ENCODE measurements around the gene MYO7A. TPM values are rescaled to one million over a fixed set of nuclear protein-coding genes. Genes with fewer than 3 reads are reported as not detected.

The MYO7A gene
- total RNA-seq, 4 donors from 2014 or later: 0.15 to 4.0 (median 1.2) TPM

DNA sequence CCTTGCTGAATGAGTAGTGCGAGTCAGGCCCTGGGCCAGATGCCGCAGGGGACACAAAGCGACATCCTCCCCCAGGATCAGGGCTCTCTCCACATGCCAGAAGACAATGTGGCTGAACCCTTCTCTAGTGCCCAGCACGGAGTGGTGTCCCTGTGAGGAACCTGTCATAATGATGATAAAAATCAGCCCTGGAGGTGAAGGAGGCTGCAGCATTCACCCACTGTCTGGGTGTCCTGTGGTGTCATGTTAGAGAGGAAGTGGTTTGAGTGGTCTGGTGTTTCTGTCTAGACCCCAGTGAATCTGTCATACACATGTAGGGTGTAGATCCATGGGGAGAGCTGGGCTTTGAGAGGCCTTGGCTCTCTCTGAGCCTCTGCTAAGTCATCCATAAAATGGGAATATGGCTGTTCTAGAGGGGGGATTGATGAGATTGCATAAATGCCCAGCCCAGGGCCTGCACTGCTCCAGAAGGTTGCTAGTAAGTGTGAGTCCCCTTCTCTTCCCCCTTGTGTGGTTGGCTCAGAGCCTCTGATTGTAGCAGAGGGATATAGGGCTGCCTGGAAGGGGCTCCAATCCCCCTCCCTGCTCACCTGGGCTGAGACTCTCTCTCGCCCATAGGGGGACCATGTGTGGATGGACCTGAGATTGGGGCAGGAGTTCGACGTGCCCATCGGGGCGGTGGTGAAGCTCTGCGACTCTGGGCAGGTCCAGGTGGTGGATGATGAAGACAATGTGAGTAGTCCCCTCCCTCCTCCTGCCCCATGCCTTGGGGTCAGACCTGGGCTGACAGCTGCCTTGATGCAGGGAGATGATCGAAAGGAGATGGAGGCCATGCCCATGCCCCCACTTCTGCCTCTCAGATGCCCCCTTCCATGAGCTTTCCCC lies 14.3 kb downstream of the MYO7A start:
- intact Hi-C loops (cut with DNase I): no loop called here
- H3K4me3 ChIP-seq: no peak overlapping the region
- H3K36me3 ChIP-seq: no peaks in the 10 kb centered on the region
- H3K27me3 ChIP-seq: peaks cover 0 to 33% (median 5%) of the 10 kb centered on the region in 4 donors
- H3K4me1 ChIP-seq: peaks cover under 1 to 36% (median 3%) of the 10 kb centered on the region in 3 donors
- H3K9me3 ChIP-seq: no peaks in the 10 kb centered on the region
- no peak for DNase-seq
- WGBS, 2 donors: 77 to 79% methylated on average over 10 of the region's 11 CpGs
- no peak for TF ChIP-seq POLR2A (IDR thresholded peaks at IDR 0.05)
- TF ChIP-seq, protein P1, sequence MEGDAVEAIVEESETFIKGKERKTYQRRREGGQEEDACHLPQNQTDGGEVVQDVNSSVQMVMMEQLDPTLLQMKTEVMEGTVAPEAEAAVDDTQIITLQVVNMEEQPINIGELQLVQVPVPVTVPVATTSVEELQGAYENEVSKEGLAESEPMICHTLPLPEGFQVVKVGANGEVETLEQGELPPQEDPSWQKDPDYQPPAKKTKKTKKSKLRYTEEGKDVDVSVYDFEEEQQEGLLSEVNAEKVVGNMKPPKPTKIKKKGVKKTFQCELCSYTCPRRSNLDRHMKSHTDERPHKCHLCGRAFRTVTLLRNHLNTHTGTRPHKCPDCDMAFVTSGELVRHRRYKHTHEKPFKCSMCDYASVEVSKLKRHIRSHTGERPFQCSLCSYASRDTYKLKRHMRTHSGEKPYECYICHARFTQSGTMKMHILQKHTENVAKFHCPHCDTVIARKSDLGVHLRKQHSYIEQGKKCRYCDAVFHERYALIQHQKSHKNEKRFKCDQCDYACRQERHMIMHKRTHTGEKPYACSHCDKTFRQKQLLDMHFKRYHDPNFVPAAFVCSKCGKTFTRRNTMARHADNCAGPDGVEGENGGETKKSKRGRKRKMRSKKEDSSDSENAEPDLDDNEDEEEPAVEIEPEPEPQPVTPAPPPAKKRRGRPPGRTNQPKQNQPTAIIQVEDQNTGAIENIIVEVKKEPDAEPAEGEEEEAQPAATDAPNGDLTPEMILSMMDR (IDR thresholded peaks at IDR 0.05): no peak
- no peak overlapping the region for H3K27ac ChIP-seq

DNA sequence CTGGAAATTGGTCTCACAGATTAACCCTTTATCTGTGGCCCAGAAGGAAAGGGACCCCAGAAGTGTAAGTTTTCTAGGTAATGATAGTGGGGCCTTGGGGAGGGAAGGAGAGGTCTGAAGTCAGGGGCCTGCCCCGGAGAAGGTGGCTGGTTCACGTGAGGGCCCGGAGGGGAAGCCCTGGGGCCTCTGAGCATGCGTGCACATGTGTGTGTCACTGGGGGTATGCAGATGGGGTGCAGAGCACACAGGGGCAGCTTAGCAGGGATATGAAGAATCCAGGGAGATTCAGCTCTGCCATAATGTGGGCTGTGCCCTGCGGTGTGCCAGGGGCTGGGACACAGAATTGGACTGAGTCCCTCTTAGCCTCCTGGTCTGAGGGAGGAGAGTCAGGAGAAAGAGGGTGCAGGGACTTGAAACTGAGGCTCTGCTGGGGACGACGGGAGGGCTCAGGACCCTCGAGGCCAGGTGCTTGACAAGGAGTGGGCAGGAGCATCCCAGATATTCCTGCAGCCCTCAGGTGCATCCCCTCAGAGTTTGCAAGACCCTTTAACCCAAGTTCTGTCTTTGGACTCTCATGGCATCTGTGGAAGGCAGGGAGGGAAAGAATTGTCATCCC lies 15.5 kb downstream of the MYO7A start:
- H3K27me3 ChIP-seq: peaks cover 0 to 32% (median under 1%) of the 10 kb centered on the region in 4 donors

DNA sequence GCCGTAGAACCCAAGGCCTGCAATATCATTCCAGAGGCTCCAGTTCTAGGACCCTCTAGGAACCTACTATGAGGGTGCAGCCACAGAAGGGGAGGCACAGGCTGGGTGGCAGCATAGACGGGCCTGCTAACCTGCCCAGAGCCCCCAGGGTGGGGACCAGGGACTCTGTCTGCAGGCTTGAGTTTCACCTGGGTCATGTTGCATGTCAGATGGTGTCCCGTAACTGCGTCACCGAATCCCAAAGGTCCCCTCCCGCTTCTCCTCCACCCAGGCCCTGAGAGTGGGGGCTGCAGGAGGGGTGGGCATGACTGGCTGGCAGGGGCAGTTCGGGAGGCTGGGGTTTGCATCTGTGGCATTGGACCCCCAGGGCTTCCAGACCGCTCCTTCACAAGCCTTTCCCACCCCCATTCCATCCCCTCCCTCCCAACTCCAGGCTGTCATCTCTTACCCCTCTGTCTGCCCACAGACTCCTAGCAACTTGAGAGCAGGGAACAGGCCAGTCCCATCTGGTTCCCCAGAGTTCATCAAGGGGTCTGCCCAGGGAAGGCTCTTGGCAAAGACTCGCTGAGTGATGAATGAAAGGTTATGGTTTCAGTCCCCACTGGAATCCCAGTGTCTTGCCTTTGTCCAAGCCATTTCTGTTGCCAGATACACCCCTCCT lies 16.3 kb downstream of the MYO7A start:
- intact Hi-C loops (cut with DNase I): no loop called here
- Histone ChIP-seq H3K27ac (no peak overlapping the region), H3K4me1 (peaks cover 3 to 30% (median 7%) of the 10 kb centered on the region in 3 donors), H3K36me3 (no peaks in the 10 kb centered on the region), H3K4me3 (no peak overlapping the region), H3K9me3 (no peaks in the 10 kb centered on the region), H3K27me3 (peaks cover 0 to 24% (median 0%) of the 10 kb centered on the region in 4 donors)
- no peak for DNase-seq
- TF ChIP-seq, protein P1 (IDR thresholded peaks at IDR 0.05): no peak
- no peak for TF ChIP-seq POLR2A (IDR thresholded peaks at IDR 0.05)
- WGBS, 2 donors: 89 to 93% methylated on average over 7 to 9 of the region's 9 CpGs

More for the DNA sequence above, 15.5 kb downstream of the MYO7A start:
- 63 to 79% methylated on average over 5 to 8 of the region's 8 CpGs for WGBS, 2 donors
- H3K27ac ChIP-seq: no peak overlapping the region
- no peaks in the 10 kb centered on the region for H3K9me3 ChIP-seq
- no peaks in the 10 kb centered on the region for H3K36me3 ChIP-seq
- no peak overlapping the region for H3K4me3 ChIP-seq
- peaks cover 3 to 37% (median 7%) of the 10 kb centered on the region in 3 donors for H3K4me1 ChIP-seq
- TF ChIP-seq POLR2A (IDR thresholded peaks at IDR 0.05): no peak
- TF ChIP-seq, protein P1 (IDR thresholded peaks at IDR 0.05): no peak
- no peak for DNase-seq
- intact Hi-C loops (cut with DNase I): no loop called here

DNA sequence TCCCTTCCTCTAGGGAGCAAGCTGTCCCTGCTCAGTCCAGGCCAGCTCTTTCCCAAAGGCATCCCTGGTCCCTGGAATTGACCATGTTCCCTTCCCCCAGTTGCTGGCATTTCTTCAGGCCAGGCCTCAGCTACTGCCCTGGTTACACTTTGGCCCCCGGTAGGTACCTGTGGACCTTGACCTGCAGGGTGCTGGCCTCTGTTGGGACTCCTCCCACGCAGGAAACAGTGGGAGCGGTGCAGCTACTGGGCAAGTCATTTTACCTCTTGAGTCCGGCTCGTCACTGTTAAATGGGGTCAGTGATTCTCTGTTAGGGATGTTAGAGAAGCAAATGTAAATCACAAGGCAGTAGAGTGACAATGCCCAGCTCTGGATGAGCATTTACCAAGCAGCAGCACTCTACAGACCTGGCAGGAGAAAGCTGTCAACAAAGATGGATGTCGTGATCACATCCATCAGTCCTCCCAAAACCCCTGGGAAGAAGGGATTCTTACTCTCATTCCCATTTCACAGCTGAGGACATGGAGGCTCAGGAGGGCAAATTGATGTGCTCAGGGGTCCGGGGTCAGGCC lies 16.9 kb downstream of the MYO7A start:
- H3K36me3 ChIP-seq: no peaks in the 10 kb centered on the region
- H3K9me3 ChIP-seq: no peaks in the 10 kb centered on the region
- TF ChIP-seq, protein P1 (IDR thresholded peaks at IDR 0.05): no peak
- TF ChIP-seq POLR2A (IDR thresholded peaks at IDR 0.05): no peak
- DNase-seq: no peak
- WGBS, 2 donors: 71 to 95% methylated on average over 1 to 2 of the region's 7 CpGs
- no peak overlapping the region for H3K27ac ChIP-seq
- peaks cover 0 to 24% (median 0%) of the 10 kb centered on the region in 4 donors for H3K27me3 ChIP-seq
- peaks cover 3 to 24% (median 7%) of the 10 kb centered on the region in 3 donors for H3K4me1 ChIP-seq
- no peak overlapping the region for H3K4me3 ChIP-seq
- intact Hi-C loops (cut with DNase I): no loop called here
